Kidney (tissue), 14 donors: Measurements from ENCODE around the gene PARP11. TPM values are rescaled to one million over a fixed set of nuclear protein-coding genes. Genes with fewer than 3 reads are reported as not detected.

ENCODE experiments used
- DNase-seq, 5 donors: peaks; one replicate each; pipeline ENCODE4 v3.0.0-alpha.2; 2013 to 2020
- FAIRE-seq: peaks from 2 replicates; lab custom pipeline; 2012; peaks lifted over from hg19 to GRCh38; lab: Jason Lieb, UNC
- H3K27ac ChIP-seq, 2 donors: one replicate each; pipeline ENCODE4 v1.7.0; 2013; ENCODE audit warnings: low read depth in 2 of 2, low read length in 2 of 2, inconsistent platforms in 1 of 2
- H3K27me3 ChIP-seq: one replicate; pipeline ENCODE4 v1.7.1; 2013; ENCODE audit warnings: low read length, inconsistent platforms; ENCODE audit not compliant: control insufficient read depth, insufficient read depth
- H3K36me3 ChIP-seq, 3 donors: one replicate each; pipeline versions ENCODE4 v1.7.0 to v1.7.1; 2013; ENCODE audit warnings: low read length in 3 of 3, control low read depth in 1 of 3, inconsistent platforms in 1 of 3; ENCODE audit not compliant: insufficient read depth in 3 of 3, control insufficient read depth in 2 of 3
- H3K4me1 ChIP-seq, 3 donors: one replicate each; pipeline versions ENCODE4 v1.7.0 to v1.7.1; 2013; ENCODE audit warnings: low read length in 3 of 3, inconsistent platforms in 1 of 3, low read depth in 1 of 3; ENCODE audit not compliant: control insufficient read depth in 2 of 3, insufficient read depth in 2 of 3
- H3K4me3 ChIP-seq, 3 donors: one replicate each; pipeline versions ENCODE4 v1.7.0 to v1.8.1; 2013; ENCODE audit warnings: low read length in 3 of 3, control low read depth in 1 of 3, inconsistent platforms in 1 of 3
- H3K9ac ChIP-seq, 3 donors: one replicate each; pipeline versions ENCODE4 v1.7.0 to v1.7.1; 2013; ENCODE audit warnings: low read length in 3 of 3, control low read depth in 1 of 3, inconsistent platforms in 1 of 3
- H3K9me3 ChIP-seq, 3 donors: one replicate each; pipeline versions ENCODE4 v1.7.0 to v1.7.1; 2013; ENCODE audit warnings: low read length in 3 of 3, control low read depth in 1 of 3, inconsistent platforms in 1 of 3; ENCODE audit not compliant: control insufficient read depth in 2 of 3, insufficient read depth in 1 of 3
- CTCF ChIP-seq: IDR thresholded peaks from 3 replicates; pipeline ENCODE4 v1.5.1; 2012; ENCODE audit warnings: mild to moderate bottlenecking, moderate library complexity, borderline replicate concordance; ENCODE audit not compliant: insufficient read depth; ENCODE audit errors: extremely low read depth
- intact Hi-C: fragments of 100-400 bp; cut with DNase I; formaldehyde crosslinking; loops from one replicate; pipeline ENCODE4 v1.11.1; 2022
- polyA plus RNA-seq: library from polyadenylated mRNA; stranded (reverse); fragments of 350-450 nt; fragmentation: Illumina TruSeq; extraction: RNeasy Lipid Tissue Mini Kit (QIAGEN cat#74804); gene quantifications from one replicate; pipeline ENCODE4 v1.2.3, GENCODE V29; 2014; ENCODE audit warnings: low read depth, low replicate concordance; ENCODE audit not compliant: insufficient read depth
- total RNA-seq: library from RNA; stranded (reverse); fragmentation: NEBNext Ultra II Directional; extraction: Animal tissue kit (Norgen Biotek cat#: 25700); gene quantifications from one replicate; pipeline ENCODE4 v1.2.1, GENCODE V29; 2021
- donor health status: control.
- donor health status: control.
- donor health status: control.
- donor health status: control.
- donor health status: control.
- donor health status: DM: yes; HTN: yes; CAD: no.
- donor health status: Normal renal cell carcinoma (clear cell type).

PARP11 gene
- total and polyA plus RNA-seq, 2 donors from 2014 or later = 2.6 to 13.1 TPM

GRCh38 chr12:3810016-3810370 lies 63.2 kb downstream of the PARP11 start:
- FAIRE-seq = no peak
- H3K4me3 ChIP-seq = no peak overlapping the region
- no peak for TF ChIP-seq CTCF
- no peaks in the 10 kb centered on the region for H3K4me1 ChIP-seq
- no peaks in the 10 kb centered on the region for H3K9me3 ChIP-seq
- DNase-seq = no peak
- H3K27ac ChIP-seq = no peak overlapping the region
- no peak overlapping the region for H3K9ac ChIP-seq
- peaks cover 0 to 4% (median 0%) of the 10 kb centered on the region in 3 donors for H3K36me3 ChIP-seq
- no peaks in the 10 kb centered on the region for H3K27me3 ChIP-seq
- intact Hi-C loops = no loop called here

- intact Hi-C loops = no loop called here
- no peak for FAIRE-seq
- no peak for TF ChIP-seq CTCF
- no peak overlapping the region for H3K9ac ChIP-seq
- H3K4me3 ChIP-seq = no peak overlapping the region
- no peaks in the 10 kb centered on the region for H3K9me3 ChIP-seq
- H3K27ac ChIP-seq = no peak overlapping the region
- H3K27me3 ChIP-seq = no peaks in the 10 kb centered on the region
- H3K36me3 ChIP-seq = peaks cover 0 to 4% (median 0%) of the 10 kb centered on the region in 3 donors
- H3K4me1 ChIP-seq = no peaks in the 10 kb centered on the region
- no peak for DNase-seq
Measured at GRCh38 chr12:3809357-3810015, 63.7 kb downstream of the PARP11 start.

DNA sequence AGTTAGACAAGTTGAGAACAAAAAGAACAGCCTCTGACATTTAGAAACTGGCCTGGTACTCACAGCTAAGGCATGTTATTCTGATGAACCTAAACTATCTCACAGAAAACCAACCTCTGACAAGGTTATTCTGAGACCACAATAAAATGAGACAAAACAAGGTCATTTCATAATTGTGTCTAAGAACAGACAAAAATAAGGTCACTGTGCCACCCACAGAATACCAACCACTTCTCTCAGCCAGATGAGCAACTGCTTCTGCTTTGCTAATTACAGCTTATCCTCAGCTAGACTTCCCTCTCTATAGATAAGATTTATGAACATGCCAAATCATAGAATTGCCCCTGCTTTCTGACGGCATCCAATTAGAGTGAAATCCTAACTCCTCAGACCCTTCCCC lies 68.1 kb downstream of the PARP11 start:
- Histone ChIP-seq H3K36me3 (peaks cover 0 to 4% (median 0%) of the 10 kb centered on the region in 3 donors), H3K4me1 (no peaks in the 10 kb centered on the region), H3K4me3 (no peak overlapping the region), H3K27ac (no peak overlapping the region), H3K27me3 (no peaks in the 10 kb centered on the region), H3K9ac (no peak overlapping the region), H3K9me3 (no peaks in the 10 kb centered on the region)
- FAIRE-seq = no peak
- intact Hi-C loops = no loop called here
- no peak for TF ChIP-seq CTCF
- DNase-seq = no peak
